Esophagus muscularis mucosa (tissue), 4 donors: ENCODE data around the gene NKAIN4. TPM values are rescaled to one million over a fixed set of nuclear protein-coding genes. Genes with fewer than 3 reads are reported as not detected.

Experiments
- DNase-seq: peaks from one replicate; pipeline ENCODE4 v3.0.0-alpha.2; 2017; ENCODE audit errors: extremely low spot score
- H3K27ac ChIP-seq, 4 donors: fragments of 200-600 bp; sonication (generic); replicated peaks in 1 of 4; 1 replicate in 3 of 4; 2 replicates in 1 of 4; pipeline ENCODE4 v1.5.1; 2016 to 2019; ENCODE audit warnings: mild to moderate bottlenecking in 1 of 4
- H3K27me3 ChIP-seq, 4 donors: fragments of 200-600 bp; sonication (generic); one replicate each; pipeline versions ENCODE4 v1.5.1 to v1.6.0; 2016 to 2019
- H3K36me3 ChIP-seq, 4 donors: fragments of 200-600 bp; sonication (generic); one replicate each; pipeline ENCODE4 v1.5.1; 2016 to 2019
- H3K4me1 ChIP-seq, 4 donors: fragments of 200-600 bp; sonication (generic); one replicate each; pipeline ENCODE4 v1.5.1; 2016 to 2019
- H3K4me3 ChIP-seq, 4 donors: fragments of 200-600 bp; sonication (generic); 1 replicate in 2 of 4; 2 replicates in 2 of 4; pipeline ENCODE4 v1.5.1; 2016 to 2019; ENCODE audit warnings: mild to moderate bottlenecking in 4 of 4, moderate library complexity in 1 of 4
- H3K9me3 ChIP-seq, 4 donors: fragments of 200-600 bp; sonication (generic); 1 replicate in 3 of 4; 2 replicates in 1 of 4; pipeline ENCODE4 v1.5.1; 2016 to 2019
- EP300 ChIP-seq: sonication (generic); formaldehyde crosslinking; IDR thresholded peaks from one replicate; pipeline ENCODE4 v1.6.1; 2017; ENCODE audit warnings: antibody characterized with exemption
- POLR2A ChIP-seq: fragments of 450-650 bp; IDR thresholded peaks from one replicate; pipeline ENCODE4 v1.6.1; 2017; ENCODE audit warnings: antibody characterized with exemption, moderate library complexity, mild to moderate bottlenecking, low read depth
- POLR2AphosphoS5 ChIP-seq, 2 donors: sonication (generic); formaldehyde crosslinking; IDR thresholded peaks; one replicate each; pipeline ENCODE4 v1.6.1; 2017; ENCODE audit warnings: antibody characterized with exemption in 2 of 2
- WGBS: methylation state at CpG from one replicate; pipeline ENCODE4 v1.1.5; 2018; 5-methylcytosine and 5-hydroxymethylcytosine counted together
- intact Hi-C: fragments of 100-400 bp; cut with DNase I; formaldehyde crosslinking; loops from one replicate; pipeline ENCODE4 v1.15.1; 2023
- small RNA-seq, 3 donors: library from RNA; depleted of rRNA; stranded (forward); fragments of <200 nt; gene quantifications; one replicate each; pipeline ENCODE3, GENCODE V24; 2016
- total RNA-seq, 4 donors: library from RNA; depleted of rRNA; stranded (reverse); fragments of >200 nt; gene quantifications; one replicate each; pipeline versions ENCODE4 v1.1.0 to v1.2.1, GENCODE V29; 2016
- TF ChIP-seq, protein P1 (sequence below), 3 experiments: fragments of 200-600 bp in 2 of 3; fragments of 450-650 bp in 1 of 3; sonication (generic) in 2 of 3; IDR thresholded peaks; one replicate each; pipeline ENCODE4 v1.5.1; 2017 to 2019; ENCODE audit warnings: antibody characterized with exemption in 3 of 3, mild to moderate bottlenecking in 2 of 3, moderate library complexity in 1 of 3

The NKAIN4 gene
- total RNA-seq, 4 donors from 2014 or later: 0.17 to 0.45 TPM; not detected in 2

DNA sequence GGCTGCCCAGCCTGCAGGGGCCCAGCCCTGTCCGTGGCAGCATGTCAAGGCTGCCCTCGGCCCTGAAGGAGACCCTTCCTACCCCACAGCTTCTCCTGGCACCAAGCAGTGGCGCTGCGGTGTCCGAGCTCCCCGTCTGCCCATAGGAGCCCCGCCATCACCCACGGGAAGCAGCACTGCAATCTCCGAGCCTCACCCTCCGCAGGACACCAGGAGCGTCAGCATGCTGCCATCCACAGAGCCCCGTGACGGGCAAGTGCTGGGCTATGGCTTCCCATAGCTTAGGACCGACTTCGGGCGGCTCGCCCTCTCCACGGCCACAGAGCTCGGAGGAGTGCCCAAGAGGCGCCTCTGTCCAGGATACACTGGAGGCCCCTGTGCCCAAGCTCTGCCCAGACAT, 63.4 kb downstream of the NKAIN4 start:
- H3K27ac ChIP-seq: no peak overlapping the region
- TF ChIP-seq EP300 (no peak), POLR2AphosphoS5 (IDR thresholded peaks at IDR 0.05) (no peak), POLR2A (no peak)
- TF ChIP-seq, protein P1, sequence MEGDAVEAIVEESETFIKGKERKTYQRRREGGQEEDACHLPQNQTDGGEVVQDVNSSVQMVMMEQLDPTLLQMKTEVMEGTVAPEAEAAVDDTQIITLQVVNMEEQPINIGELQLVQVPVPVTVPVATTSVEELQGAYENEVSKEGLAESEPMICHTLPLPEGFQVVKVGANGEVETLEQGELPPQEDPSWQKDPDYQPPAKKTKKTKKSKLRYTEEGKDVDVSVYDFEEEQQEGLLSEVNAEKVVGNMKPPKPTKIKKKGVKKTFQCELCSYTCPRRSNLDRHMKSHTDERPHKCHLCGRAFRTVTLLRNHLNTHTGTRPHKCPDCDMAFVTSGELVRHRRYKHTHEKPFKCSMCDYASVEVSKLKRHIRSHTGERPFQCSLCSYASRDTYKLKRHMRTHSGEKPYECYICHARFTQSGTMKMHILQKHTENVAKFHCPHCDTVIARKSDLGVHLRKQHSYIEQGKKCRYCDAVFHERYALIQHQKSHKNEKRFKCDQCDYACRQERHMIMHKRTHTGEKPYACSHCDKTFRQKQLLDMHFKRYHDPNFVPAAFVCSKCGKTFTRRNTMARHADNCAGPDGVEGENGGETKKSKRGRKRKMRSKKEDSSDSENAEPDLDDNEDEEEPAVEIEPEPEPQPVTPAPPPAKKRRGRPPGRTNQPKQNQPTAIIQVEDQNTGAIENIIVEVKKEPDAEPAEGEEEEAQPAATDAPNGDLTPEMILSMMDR (IDR thresholded peaks at IDR 0.05): no peak
- intact Hi-C loops: no loop called here
- H3K4me3 ChIP-seq: no peak overlapping the region
- no peaks in the 10 kb centered on the region for H3K9me3 ChIP-seq
- no peaks in the 10 kb centered on the region for H3K4me1 ChIP-seq
- WGBS: 98% methylated on average over 9 of the region's 20 CpGs
- peaks cover 10 to 17% (median 13%) of the 10 kb centered on the region in 4 donors for H3K36me3 ChIP-seq
- H3K27me3 ChIP-seq: no peaks in the 10 kb centered on the region
- no peak for DNase-seq

Small RNA genes lying within 50 kb of the gene (small RNA-seq; reads per million reads assigned to genes)
- gene MIR3196 (0 reads per million in 3 donors), gene MIR4326 (0 to 0.74 (median 0.25) reads per million in 3 donors)

Other genes with a start within 250 kb of the NKAIN4 start
- not detected for gene BHLHE23, start 247.5 kb downstream of the NKAIN4 start, total RNA-seq
- 10 to 100 TPM; 17.9 to 32.1 (median 29.7) TPM for gene YTHDF1, start 38.3 kb downstream of the NKAIN4 start, total RNA-seq
- gene BIRC7, start 18.6 kb downstream of the NKAIN4 start, total RNA-seq: not detected
- gene ARFGAP1, start 18.4 kb upstream of the NKAIN4 start, total RNA-seq: 10 to 100 TPM; 35.8 to 50.9 (median 39.5) TPM
- under 1 TPM in 1 of 4 donors, not detected in 3; 0.32 TPM for gene COL20A1, start 38.7 kb upstream of the NKAIN4 start, total RNA-seq
- gene CHRNA4, start 106.9 kb upstream of the NKAIN4 start, total RNA-seq: not detected
- gene KCNQ2, start 218.2 kb upstream of the NKAIN4 start, total RNA-seq: 1 to 10 TPM in 1 of 4 donors, under 1 TPM in 2, not detected in 1; 0.11 to 1.6 (median 0.50) TPM
- 10 to 100 TPM in 1 of 4 donors, 1 to 10 TPM in 3; 1.7 to 17.8 (median 7.4) TPM for gene EEF1A2, start 244.6 kb upstream of the NKAIN4 start, total RNA-seq